Endothelial cell of umbilical vein (primary cell): ENCODE results near the gene PHF24. TPM values are rescaled to one million over a fixed set of nuclear protein-coding genes. Genes with fewer than 3 reads are reported as not detected.

Source experiments
- BruUV-seq: library from RNA; stranded (reverse); fragments of 400-500 nt; replicated peaks from 2 replicates; lab custom pipeline; 2021; lab: Mats Ljungman, UMichigan
- CTCF ChIA-PET: fragments of 300-600, 350-600 bp; sonication (Branson Sonifier 250); formaldehyde crosslinking; loops from one replicate; lab custom pipeline; 2021; ENCODE audit warnings: antibody characterized with exemption, inconsistent platforms; lab: Charles Lee
- POLR2A ChIA-PET: fragments of 300-600, 350-600 bp; sonication (Branson Sonifier 250); formaldehyde crosslinking; loops from one replicate; lab custom pipeline; 2021; ENCODE audit warnings: antibody characterized with exemption, inconsistent platforms; lab: Charles Lee
- DNase-seq: peaks from one replicate; pipeline ENCODE4 v3.0.0-alpha.2; 2011; ENCODE audit warnings: low read depth, low spot score
- FAIRE-seq: peaks from 2 replicates; lab custom pipeline; 2011; peaks lifted over from hg19 to GRCh38; lab: Jason Lieb, UNC
- H2AFZ ChIP-seq: 2 replicates; pipeline ENCODE4 v1.6.0; 2012; ENCODE audit warnings: low read depth, low read length, control low read depth, inconsistent platforms
- H3K27ac ChIP-seq: 2 replicates; pipeline ENCODE4 v1.5.1; 2011; ENCODE audit warnings: low read depth, mild to moderate bottlenecking, control low read depth, low read length, moderate library complexity; ENCODE audit not compliant: insufficient read depth
- H3K27me3 ChIP-seq, 2 experiments: 2 replicates each; pipeline versions ENCODE4 v1.6.0 to v1.6.1; 2011; ENCODE audit warnings: low read length in 2 of 2, mixed read lengths in 1 of 2; ENCODE audit not compliant: control insufficient read depth in 2 of 2, insufficient read depth in 2 of 2
- H3K36me3 ChIP-seq, 2 experiments: 2 replicates in 1 of 2; 3 replicates in 1 of 2; pipeline ENCODE4 v1.5.1; 2011; ENCODE audit warnings: low read length in 2 of 2, mild to moderate bottlenecking in 1 of 2, moderate library complexity in 1 of 2; ENCODE audit not compliant: control insufficient read depth in 2 of 2, insufficient read depth in 2 of 2; ENCODE audit errors: extremely low read depth in 1 of 2
- H3K4me1 ChIP-seq: 3 replicates; pipeline ENCODE4 v1.5.1; 2011; ENCODE audit warnings: mild to moderate bottlenecking, low read length; ENCODE audit not compliant: control insufficient read depth, insufficient read depth; ENCODE audit errors: extremely low read depth
- H3K4me2 ChIP-seq: 2 replicates; pipeline ENCODE4 v1.6.1; 2011; ENCODE audit warnings: low read length, control low read depth, mixed read lengths; ENCODE audit not compliant: insufficient read depth
- H3K4me3 ChIP-seq, 3 experiments: fragments of 200-600 bp in 1 of 3; sonication (generic), shearing (Covaris generic) in 1 of 3; replicated peaks in 1 of 3; 2 replicates each; pipeline ENCODE4 v1.5.1; 2011 to 2016; ENCODE audit warnings: control low read depth in 3 of 3, low read length in 3 of 3, mild to moderate bottlenecking in 2 of 3, inconsistent platforms in 1 of 3, low read depth in 1 of 3, moderate library complexity in 1 of 3; ENCODE audit not compliant: insufficient read depth in 1 of 3
- H3K79me2 ChIP-seq: 2 replicates; pipeline ENCODE4 v1.6.0; 2012; ENCODE audit warnings: low read length, inconsistent platforms; ENCODE audit not compliant: control insufficient read depth, insufficient read depth
- H3K9ac ChIP-seq: replicated peaks from 2 replicates; pipeline ENCODE3; 2011; ENCODE audit warnings: low read length, control low read depth; ENCODE audit not compliant: insufficient read depth; ENCODE audit errors: extremely low read depth
- H3K9me1 ChIP-seq: replicated peaks from 3 replicates; pipeline ENCODE4 v1.6.0; 2011; ENCODE audit warnings: mild to moderate bottlenecking, low read length; ENCODE audit not compliant: control insufficient read depth, insufficient read depth; ENCODE audit errors: extremely low read depth
- H3K9me3 ChIP-seq: replicated peaks from 2 replicates; pipeline ENCODE4 v1.5.1; 2012; ENCODE audit warnings: low read length, inconsistent platforms; ENCODE audit not compliant: control insufficient read depth, insufficient read depth
- H4K20me1 ChIP-seq: replicated peaks from 2 replicates; pipeline ENCODE3; 2011; ENCODE audit warnings: mild to moderate bottlenecking, low read length; ENCODE audit not compliant: control insufficient read depth, insufficient read depth; ENCODE audit errors: extremely low read depth
- EZH2 ChIP-seq: IDR thresholded peaks from 2 replicates; pipeline ENCODE4 v1.6.1; 2012; ENCODE audit warnings: borderline replicate concordance, low read depth, mild to moderate bottlenecking, moderate library complexity, low read length, inconsistent platforms; ENCODE audit not compliant: severe bottlenecking
- FOS ChIP-seq: IDR thresholded peaks from 2 replicates; pipeline ENCODE4 v1.6.1; 2011; ENCODE audit warnings: mild to moderate bottlenecking, low read length, moderate library complexity, borderline replicate concordance; ENCODE audit not compliant: insufficient read depth
- GATA2 ChIP-seq: IDR thresholded peaks from 2 replicates; pipeline ENCODE4 v1.7.0; 2011; ENCODE audit warnings: low read depth, mild to moderate bottlenecking, moderate library complexity, mixed read lengths, low read length; ENCODE audit not compliant: insufficient read length, insufficient read depth
- JUN ChIP-seq: IDR thresholded peaks from 2 replicates; pipeline ENCODE4 v1.6.1; 2011; ENCODE audit warnings: borderline replicate concordance, low read depth; ENCODE audit not compliant: insufficient read length, insufficient read depth
- MYC ChIP-seq: IDR thresholded peaks from one replicate; pipeline ENCODE4 v1.6.1; 2011; ENCODE audit warnings: mild to moderate bottlenecking, low read depth, low read length
- POLR2A ChIP-seq: IDR thresholded peaks from 2 replicates; pipeline ENCODE4 v1.6.1; 2012; ENCODE audit warnings: low read depth, mild to moderate bottlenecking, control low read depth, low read length
- POLR2AphosphoS5 ChIP-seq: IDR thresholded peaks from 2 replicates; pipeline ENCODE4 v1.6.1; 2012; ENCODE audit warnings: low read depth, mild to moderate bottlenecking, control low read depth, low read length, moderate library complexity; ENCODE audit not compliant: insufficient read depth
- dilution Hi-C: fragments of 300-500 bp; cut with MboI; formaldehyde crosslinking; loops from one replicate; pipeline ENCODE4 v1.15.0; 2019; ENCODE audit warnings: low sequenced_read_pairs; ENCODE audit not compliant: extremely low pct_ligation_motif_present
- intact Hi-C: fragments of 100-400 bp; cut with micrococcal nuclease; formaldehyde crosslinking; loops from one replicate; pipeline ENCODE4 v1.10.0; 2022
- polyA plus RNA-seq, 4 experiments: library from polyadenylated mRNA; depleted of rRNA in 3 of 4; stranded (reverse) in 3 of 4; unstranded in 1 of 4; fragments of >200 nt; gene quantifications; 2 replicates each; pipeline versions ENCODE4 v1.2.1 to v1.2.3, GENCODE V29; 2011 to 2012; ENCODE audit warnings: missing spikeins in 1 of 4
- total RNA-seq: library from RNA; stranded (reverse); gene quantifications from 2 replicates; pipeline ENCODE4 v1.2.3, GENCODE V29; 2021
- TF ChIP-seq, protein P1 (sequence below), 2 donors: IDR thresholded peaks; 1 replicate in 1 of 2; 2 replicates in 1 of 2; pipeline ENCODE4 v1.5.1; 2011; ENCODE audit warnings: low read length in 2 of 2, mild to moderate bottlenecking in 2 of 2, moderate library complexity in 2 of 2, control low read depth in 1 of 2, inconsistent platforms in 1 of 2, low read depth in 1 of 2; ENCODE audit not compliant: insufficient read depth in 1 of 2; ENCODE audit errors: extremely low read depth in 1 of 2
- TF ChIP-seq, protein P2 (sequence below): IDR thresholded peaks from 2 replicates; pipeline ENCODE4 v1.6.1; 2011; ENCODE audit not compliant: insufficient read depth, insufficient read length

PHF24 gene
- total and polyA plus RNA-seq, 2 donors (not counting 3 experiments of a cell fraction or from before 2014, with no cell fraction given): not detected

DNA sequence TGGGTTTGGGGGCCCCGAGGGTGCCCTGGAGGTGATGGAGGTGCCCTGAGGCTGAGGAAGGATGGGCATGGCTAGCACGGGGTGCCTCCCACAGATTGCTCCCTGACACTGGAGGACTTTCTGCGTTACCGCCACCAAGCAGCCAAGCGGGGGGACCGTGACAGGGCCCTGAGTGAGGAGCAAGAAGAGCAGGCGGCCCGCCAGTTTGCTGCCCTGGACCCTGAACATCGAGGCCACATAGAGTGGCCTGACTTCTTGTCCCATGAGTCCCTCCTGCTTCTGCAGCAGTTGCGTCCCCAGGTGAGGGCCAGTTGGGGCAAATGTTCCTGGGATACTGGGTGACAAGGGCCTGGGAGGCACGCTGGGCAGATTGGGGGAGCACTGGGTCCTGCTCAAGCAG, 18.4 kb downstream of the PHF24 start:
- H3K79me2 ChIP-seq: no peaks in the 10 kb centered on the region
- H3K36me3 ChIP-seq: no peaks in the 10 kb centered on the region
- H3K9me3 ChIP-seq: no peaks in the 10 kb centered on the region
- no peak overlapping the region for H2AFZ ChIP-seq
- H3K9ac ChIP-seq: no peak overlapping the region
- dilution Hi-C loops: no loop called here
- H3K4me1 ChIP-seq: no peaks in the 10 kb centered on the region
- H3K27me3 ChIP-seq: peaks cover 5 to 11% of the 10 kb centered on the region in 2 experiments
- intact Hi-C loops: no loop called here
- TF ChIP-seq POLR2AphosphoS5 (no peak), EZH2 (no peak), FOS (no peak), JUN (no peak), GATA2 (no peak), POLR2A (no peak), MYC (no peak)
- TF ChIP-seq, protein P1, sequence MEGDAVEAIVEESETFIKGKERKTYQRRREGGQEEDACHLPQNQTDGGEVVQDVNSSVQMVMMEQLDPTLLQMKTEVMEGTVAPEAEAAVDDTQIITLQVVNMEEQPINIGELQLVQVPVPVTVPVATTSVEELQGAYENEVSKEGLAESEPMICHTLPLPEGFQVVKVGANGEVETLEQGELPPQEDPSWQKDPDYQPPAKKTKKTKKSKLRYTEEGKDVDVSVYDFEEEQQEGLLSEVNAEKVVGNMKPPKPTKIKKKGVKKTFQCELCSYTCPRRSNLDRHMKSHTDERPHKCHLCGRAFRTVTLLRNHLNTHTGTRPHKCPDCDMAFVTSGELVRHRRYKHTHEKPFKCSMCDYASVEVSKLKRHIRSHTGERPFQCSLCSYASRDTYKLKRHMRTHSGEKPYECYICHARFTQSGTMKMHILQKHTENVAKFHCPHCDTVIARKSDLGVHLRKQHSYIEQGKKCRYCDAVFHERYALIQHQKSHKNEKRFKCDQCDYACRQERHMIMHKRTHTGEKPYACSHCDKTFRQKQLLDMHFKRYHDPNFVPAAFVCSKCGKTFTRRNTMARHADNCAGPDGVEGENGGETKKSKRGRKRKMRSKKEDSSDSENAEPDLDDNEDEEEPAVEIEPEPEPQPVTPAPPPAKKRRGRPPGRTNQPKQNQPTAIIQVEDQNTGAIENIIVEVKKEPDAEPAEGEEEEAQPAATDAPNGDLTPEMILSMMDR (IDR thresholded peaks at IDR 0.05; ENCODE audit: extremely low read depth in 1 of 2, insufficient read depth in 1 of 2, low read depth in 1 of 2, low read length in 2 of 2): no peak
- TF ChIP-seq, protein P2, sequence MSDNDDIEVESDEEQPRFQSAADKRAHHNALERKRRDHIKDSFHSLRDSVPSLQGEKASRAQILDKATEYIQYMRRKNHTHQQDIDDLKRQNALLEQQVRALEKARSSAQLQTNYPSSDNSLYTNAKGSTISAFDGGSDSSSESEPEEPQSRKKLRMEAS: no peak
- no peak overlapping the region for H3K27ac ChIP-seq
- ChIA-PET CTCF (interaction anchor here (1.3 to 1.4 kb wide), 2 partner anchors 9 to 77 kb away, joined by 3 to 5 read pairs; no protein-coding TSS in a partner anchor), POLR2A (no interaction called here)
- H3K9me1 ChIP-seq: no peaks in the 10 kb centered on the region
- H3K4me3 ChIP-seq: no peak overlapping the region
- BruUV-seq: no TSS peak
- FAIRE-seq (no peak), DNase-seq (no peak)
- no peaks in the 10 kb centered on the region for H4K20me1 ChIP-seq
- no peak overlapping the region for H3K4me2 ChIP-seq
